Transverse colon (tissue), 4 donors: ENCODE measurements around the gene LURAP1L. TPM values are rescaled to one million over a fixed set of nuclear protein-coding genes. Genes with fewer than 3 reads are reported as not detected.

Experiments
- DNase-seq: peaks from one replicate; pipeline ENCODE4 v3.0.0-alpha.2; 2019
- H3K27ac ChIP-seq, 4 donors: fragments of 200-600 bp; sonication (generic); 2 replicates each; pipeline ENCODE4 v1.5.1; 2016 to 2018; ENCODE audit warnings: inconsistent platforms in 4 of 4
- H3K27me3 ChIP-seq: fragments of 200-600 bp; sonication (generic); 2 replicates; pipeline ENCODE4 v1.5.1; 2017; ENCODE audit warnings: inconsistent platforms
- H3K36me3 ChIP-seq, 4 donors: fragments of 200-600 bp; sonication (generic); 2 replicates each; pipeline ENCODE4 v1.5.1; 2017 to 2019; ENCODE audit warnings: inconsistent platforms in 4 of 4
- H3K4me1 ChIP-seq, 4 donors: fragments of 200-600 bp; sonication (generic); 2 replicates each; pipeline ENCODE4 v1.5.1; 2017 to 2020; ENCODE audit warnings: inconsistent platforms in 4 of 4
- H3K4me3 ChIP-seq, 4 donors: fragments of 200-600 bp; sonication (generic); 1 replicate in 1 of 4; 2 replicates in 3 of 4; pipeline versions ENCODE4 v1.5.1 to v1.6.1; 2017 to 2019; ENCODE audit warnings: inconsistent platforms in 4 of 4
- H3K9me3 ChIP-seq, 2 donors: fragments of 200-600 bp; sonication (generic); 2 replicates each; pipeline ENCODE4 v1.5.1; 2017 to 2019; ENCODE audit warnings: inconsistent platforms in 2 of 2
- CTCF ChIP-seq, 5 experiments: fragments of 200-600 bp in 3 of 5; fragments of 450-650 bp in 2 of 5; sonication (generic) in 3 of 5; IDR thresholded peaks; 1 replicate in 2 of 5; 2 replicates in 3 of 5; pipeline ENCODE4 v1.5.1; 2016 to 2017; ENCODE audit warnings: antibody characterized with exemption in 5 of 5, inconsistent platforms in 3 of 5, mild to moderate bottlenecking in 2 of 5, moderate library complexity in 1 of 5
- EP300 ChIP-seq: sonication (generic); formaldehyde crosslinking; IDR thresholded peaks from one replicate; pipeline ENCODE4 v1.6.1; 2017; ENCODE audit warnings: antibody characterized with exemption, low read depth
- POLR2A ChIP-seq: fragments of 450-650 bp; IDR thresholded peaks from one replicate; pipeline ENCODE4 v1.6.1; 2016; ENCODE audit warnings: antibody characterized with exemption, mild to moderate bottlenecking, moderate library complexity
- POLR2AphosphoS5 ChIP-seq, 3 donors: sonication (generic); formaldehyde crosslinking; IDR thresholded peaks; one replicate each; pipeline ENCODE4 v1.6.1; 2016; ENCODE audit warnings: antibody characterized with exemption in 3 of 3
- WGBS, 2 donors: methylation state at CpG; one replicate each; pipeline ENCODE4 v1.1.5; 2018; ENCODE audit warnings: low coverage in 1 of 2; 5-methylcytosine and 5-hydroxymethylcytosine counted together
- in situ Hi-C, 4 donors: fragments of 200-750 bp; cut with MboI; loops; one replicate each; pipeline versions ENCODE4 v1.15.0 to v1.15.1; 2017; ENCODE audit warnings: low sequenced_read_pairs in 3 of 4, low pct_ligation_motif_present in 1 of 4, low pct_unique_long_range_greater_than_20kb in 1 of 4
- intact Hi-C: fragments of 100-400 bp; cut with DNase I; formaldehyde crosslinking; loops from one replicate; pipeline ENCODE4 v1.15.1; 2023; ENCODE audit warnings: low total_unique reads
- total RNA-seq, 4 donors: library from RNA; depleted of rRNA; stranded (reverse); fragments of >200 nt; gene quantifications; one replicate each; pipeline ENCODE4 v1.1.0, GENCODE V29; 2016

Gene LURAP1L
- total RNA-seq, 4 donors from 2014 or later: 19.1 to 50.0 (median 34.5) TPM

- no peaks in the 10 kb centered on the region for H3K36me3 ChIP-seq
- H3K27ac ChIP-seq: no peak overlapping the region
- DNase-seq: no peak
- WGBS, 2 donors: 0 to 3% methylated on average over 2 of the region's 2 CpGs
- in situ Hi-C loops (no loop called here), intact Hi-C loops (no loop called here)
- TF ChIP-seq CTCF (IDR thresholded peaks at IDR 0.05) (no peak), POLR2AphosphoS5 (IDR thresholded peaks at IDR 0.05) (no peak), POLR2A (no peak), EP300 (no peak)
- no peaks in the 10 kb centered on the region for H3K27me3 ChIP-seq
- no peak overlapping the region for H3K4me3 ChIP-seq
- H3K4me1 ChIP-seq: peaks cover 0 to 28% (median 9%) of the 10 kb centered on the region in 4 donors
- no peaks in the 10 kb centered on the region for H3K9me3 ChIP-seq
These were observed 14.1 kb upstream of the LURAP1L start for GRCh38 chr9:12760758-12761157.

- 44 to 64% methylated on average over 1 of the region's 1 CpG for WGBS, 2 donors
- in situ Hi-C loops (no loop called here), intact Hi-C loops (no loop called here)
- no peak for DNase-seq
- no peaks in the 10 kb centered on the region for H3K36me3 ChIP-seq
- peak overlapping the region; percentile 11 to 50 (median 34) for H3K27ac ChIP-seq
- peaks cover 0 to 38% (median 12%) of the 10 kb centered on the region in 4 donors for H3K4me1 ChIP-seq
- TF ChIP-seq EP300 (no peak), POLR2AphosphoS5 (IDR thresholded peaks at IDR 0.05) (no peak), POLR2A (no peak), CTCF (IDR thresholded peaks at IDR 0.05) (no peak)
- no peak overlapping the region for H3K4me3 ChIP-seq
- H3K9me3 ChIP-seq: no peaks in the 10 kb centered on the region
- no peaks in the 10 kb centered on the region for H3K27me3 ChIP-seq
These were observed 10.7 kb upstream of the LURAP1L start for GRCh38 chr9:12764150-12764549.

- WGBS, 2 donors: 33 to 55% methylated on average over 1 of the region's 1 CpG
- H3K27me3 ChIP-seq: no peaks in the 10 kb centered on the region
- TF ChIP-seq CTCF (IDR thresholded peaks at IDR 0.05): no peak
- TF ChIP-seq EP300: no peak
- TF ChIP-seq POLR2AphosphoS5 (IDR thresholded peaks at IDR 0.05): no peak
- no peak for TF ChIP-seq POLR2A
- in situ Hi-C loops (no loop called here), intact Hi-C loops (no loop called here)
- no peak overlapping the region for H3K4me3 ChIP-seq
- DNase-seq: no peak
- H3K27ac ChIP-seq: peak overlapping the region in 1 of 4 donors; percentile 11
- H3K36me3 ChIP-seq: no peaks in the 10 kb centered on the region
- peaks cover 0 to 29% (median 11%) of the 10 kb centered on the region in 4 donors for H3K4me1 ChIP-seq
- no peaks in the 10 kb centered on the region for H3K9me3 ChIP-seq
These were observed 9.6 kb upstream of the LURAP1L start for GRCh38 chr9:12765088-12765798.

GRCh38 chr9:12766357-12766756, 8.5 kb upstream of the LURAP1L start:
- intact Hi-C loops (no loop called here), in situ Hi-C loops (no loop called here)
- Histone ChIP-seq H3K36me3 (no peaks in the 10 kb centered on the region), H3K4me1 (peaks cover 0 to 26% (median 11%) of the 10 kb centered on the region in 4 donors), H3K9me3 (no peaks in the 10 kb centered on the region), H3K27ac (no peak overlapping the region), H3K4me3 (no peak overlapping the region), H3K27me3 (no peaks in the 10 kb centered on the region)
- WGBS, 2 donors: 17 to 37% methylated on average over 1 of the region's 1 CpG
- DNase-seq: no peak
- TF ChIP-seq POLR2A (no peak), CTCF (IDR thresholded peaks at IDR 0.05) (no peak), EP300 (no peak), POLR2AphosphoS5 (IDR thresholded peaks at IDR 0.05) (no peak)
